GM13976 (cell line): Measurements from ENCODE around the gene RGL1.
"Not testable (repeated sequence)": the region's sequence is repeated elsewhere in the genome, so short reads cannot be mapped to it uniquely, and the experiment has no call there.

ENCODE experiments used
- DNase-seq: peaks from one replicate; pipeline ENCODE4 v3.0.0; 2012; ENCODE audit warnings: low spot score
- CTCF ChIP-seq: IDR thresholded peaks from 2 replicates; pipeline ENCODE4 v1.5.1; 2012; ENCODE audit warnings: borderline replicate concordance, mild to moderate bottlenecking; ENCODE audit not compliant: insufficient read depth; ENCODE audit errors: extremely low read depth, missing control alignments, control extremely low read depth
- in situ Hi-C: fragments of 300-500 bp; cut with MboI; formaldehyde crosslinking; loops from one replicate; pipeline ENCODE4 v1.12.0; 2022; ENCODE audit warnings: low sequenced_read_pairs, mixed read lengths, inconsistent platforms; ENCODE audit not compliant: unreplicated experiment

The RGL1 gene

GRCh38 chr1:183804916-183805841, at the start of gene RGL1:
TSS of gene RGL1 (plus strand) at chr1:183805120. CDS start at chr1:183805298, 178 bp downstream.
- DNase-seq, result peak; percentile 63
- in situ Hi-C loops, result no loop called here
- peak; percentile 12 for TF ChIP-seq CTCF

GRCh38 chr1:183756326-183756725, 48.6 kb upstream of the RGL1 start:
- no peak for TF ChIP-seq CTCF
- DNase-seq, result no peak
- in situ Hi-C loops, result no loop called here

- in situ Hi-C loops, result no loop called here
- no peak for TF ChIP-seq CTCF
- no peak for DNase-seq
These were observed 47.9 kb upstream of the RGL1 start for GRCh38 chr1:183757061-183757460.

GRCh38 chr1:183758913-183759312, 46.0 kb upstream of the RGL1 start:
- in situ Hi-C loops, result no loop called here
- DNase-seq, result no peak
- no peak for TF ChIP-seq CTCF

- in situ Hi-C loops, result no loop called here
- DNase-seq, result no peak
- no peak for TF ChIP-seq CTCF
These were observed 44.3 kb upstream of the RGL1 start for GRCh38 chr1:183760661-183761060.

GRCh38 chr1:183761871-183762270, 43.0 kb upstream of the RGL1 start:
- in situ Hi-C loops, result no loop called here
- TF ChIP-seq CTCF, result no peak
- no peak for DNase-seq

- DNase-seq, in situ Hi-C loops: not testable (repeated sequence)
These were observed 42.1 kb upstream of the RGL1 start for GRCh38 chr1:183762856-183763255.
